Mesenteric fat pad (tissue), 1 donor: ENCODE data around the gene TINAG. TPM values are rescaled to one million over a fixed set of nuclear protein-coding genes. Genes with fewer than 3 reads are reported as not detected.

Experiments
- DNase-seq: peaks from one replicate; pipeline ENCODE4 v3.0.0-alpha.2; 2020; ENCODE audit warnings: low spot score
- long read RNA-seq: library from polyadenylated mRNA; unstranded; transcript quantifications from one replicate; pipeline ENCODE4 v2.0.0, GENCODE V29; 2020
- total RNA-seq: library from RNA; stranded (reverse); fragmentation: NEBNext Ultra II Directional; extraction: Animal tissue kit (Norgen Biotek cat#: 25700); gene quantifications from one replicate; pipeline ENCODE4 v1.2.1, GENCODE V29; 2021
- donor health status: DM: yes; HTN: yes; CAD: no.

Gene TINAG, protein sequence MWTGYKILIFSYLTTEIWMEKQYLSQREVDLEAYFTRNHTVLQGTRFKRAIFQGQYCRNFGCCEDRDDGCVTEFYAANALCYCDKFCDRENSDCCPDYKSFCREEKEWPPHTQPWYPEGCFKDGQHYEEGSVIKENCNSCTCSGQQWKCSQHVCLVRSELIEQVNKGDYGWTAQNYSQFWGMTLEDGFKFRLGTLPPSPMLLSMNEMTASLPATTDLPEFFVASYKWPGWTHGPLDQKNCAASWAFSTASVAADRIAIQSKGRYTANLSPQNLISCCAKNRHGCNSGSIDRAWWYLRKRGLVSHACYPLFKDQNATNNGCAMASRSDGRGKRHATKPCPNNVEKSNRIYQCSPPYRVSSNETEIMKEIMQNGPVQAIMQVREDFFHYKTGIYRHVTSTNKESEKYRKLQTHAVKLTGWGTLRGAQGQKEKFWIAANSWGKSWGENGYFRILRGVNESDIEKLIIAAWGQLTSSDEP
- total RNA-seq = not detected
- long read RNA-seq = 0 reads

DNA sequence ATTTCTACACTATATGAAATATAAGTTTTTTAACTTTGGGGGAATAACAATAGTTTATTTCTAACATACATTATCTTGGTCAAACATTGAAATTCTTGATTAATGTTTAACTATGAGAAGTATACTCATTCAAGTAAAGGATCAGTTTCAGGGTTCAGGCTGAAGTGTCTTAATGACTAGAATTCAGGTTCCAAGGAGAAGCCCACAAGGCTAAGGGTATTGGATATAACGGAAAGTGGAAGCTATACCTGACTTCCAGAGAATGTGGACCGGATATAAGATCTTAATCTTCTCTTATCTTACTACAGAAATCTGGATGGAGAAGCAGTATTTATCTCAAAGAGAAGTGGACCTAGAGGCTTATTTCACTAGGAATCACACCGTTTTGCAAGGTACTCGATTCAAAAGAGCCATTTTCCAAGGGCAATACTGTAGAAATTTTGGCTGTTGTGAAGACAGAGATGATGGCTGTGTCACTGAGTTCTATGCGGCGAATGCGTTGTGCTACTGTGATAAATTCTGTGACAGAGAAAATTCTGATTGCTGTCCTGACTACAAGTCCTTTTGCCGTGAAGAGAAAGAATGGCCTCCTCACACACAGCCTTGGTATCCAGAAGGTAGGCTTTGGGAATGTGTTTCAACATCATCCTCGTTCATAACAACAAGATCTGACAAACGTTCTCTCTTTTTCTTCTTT, at the start of gene TINAG:
TSS of gene TINAG (plus strand) at position 153 of the 697 bp plus-strand sequence. CDS start at position 263, 110 bp downstream.
- DNase-seq = no peak

DNA sequence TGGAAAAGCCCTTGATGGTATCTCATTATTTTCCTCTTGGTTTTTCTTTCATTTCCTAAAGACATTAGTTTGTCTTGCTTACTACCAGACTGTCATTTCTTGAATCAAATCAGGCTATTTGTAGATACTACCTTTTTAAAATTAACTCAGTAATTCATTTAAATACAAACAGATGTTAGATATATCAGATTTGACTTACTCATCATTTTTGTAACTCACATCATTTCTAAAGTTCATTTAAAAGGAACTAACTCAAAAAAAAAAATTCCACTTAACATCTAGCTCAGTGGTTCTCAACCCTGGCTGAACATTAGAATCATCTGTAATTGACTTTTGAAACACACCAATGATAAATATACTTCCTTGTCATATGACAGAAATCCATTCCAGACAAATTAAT, 48.2 kb upstream of the TINAG start:
- DNase-seq = no peak

DNA sequence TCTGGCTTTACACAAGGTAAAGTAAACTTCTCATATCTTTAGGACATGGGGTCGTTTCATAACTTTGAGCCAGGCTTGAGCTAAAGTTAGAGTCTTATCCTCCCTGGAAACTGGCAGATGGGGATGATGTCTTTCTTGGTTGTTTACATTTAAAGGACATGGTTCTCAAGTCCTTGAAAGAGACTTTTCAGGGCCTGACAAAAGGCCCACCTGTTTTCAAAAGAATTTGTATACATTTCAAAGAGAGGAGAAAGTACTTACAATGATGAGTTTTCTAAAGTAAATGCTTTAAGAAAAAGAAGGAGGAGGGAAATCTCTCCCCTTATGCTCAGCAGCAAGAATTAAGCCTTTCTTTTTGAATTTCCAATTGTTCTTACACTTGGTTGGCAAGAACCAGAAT, 45.7 kb upstream of the TINAG start:
- DNase-seq = no peak

DNA sequence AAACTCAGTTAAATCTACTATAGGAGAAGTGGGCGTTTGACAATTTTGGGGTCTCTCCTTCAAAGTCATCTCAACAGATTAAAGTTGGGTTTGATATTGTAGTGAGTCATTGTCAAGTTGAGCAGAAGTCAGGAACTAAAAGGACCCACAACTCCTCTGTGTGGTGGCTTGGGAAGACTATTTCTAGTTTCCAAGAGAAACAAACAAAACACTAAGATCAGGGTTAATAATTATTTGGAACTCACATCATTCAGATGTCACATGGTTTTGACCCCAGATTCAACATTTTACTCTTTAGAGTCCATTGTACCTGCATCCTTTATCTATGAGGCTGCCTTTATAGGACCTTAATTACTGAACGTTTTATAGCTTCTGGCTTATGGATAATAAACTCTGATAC, 45.3 kb upstream of the TINAG start:
- DNase-seq = no peak

DNA sequence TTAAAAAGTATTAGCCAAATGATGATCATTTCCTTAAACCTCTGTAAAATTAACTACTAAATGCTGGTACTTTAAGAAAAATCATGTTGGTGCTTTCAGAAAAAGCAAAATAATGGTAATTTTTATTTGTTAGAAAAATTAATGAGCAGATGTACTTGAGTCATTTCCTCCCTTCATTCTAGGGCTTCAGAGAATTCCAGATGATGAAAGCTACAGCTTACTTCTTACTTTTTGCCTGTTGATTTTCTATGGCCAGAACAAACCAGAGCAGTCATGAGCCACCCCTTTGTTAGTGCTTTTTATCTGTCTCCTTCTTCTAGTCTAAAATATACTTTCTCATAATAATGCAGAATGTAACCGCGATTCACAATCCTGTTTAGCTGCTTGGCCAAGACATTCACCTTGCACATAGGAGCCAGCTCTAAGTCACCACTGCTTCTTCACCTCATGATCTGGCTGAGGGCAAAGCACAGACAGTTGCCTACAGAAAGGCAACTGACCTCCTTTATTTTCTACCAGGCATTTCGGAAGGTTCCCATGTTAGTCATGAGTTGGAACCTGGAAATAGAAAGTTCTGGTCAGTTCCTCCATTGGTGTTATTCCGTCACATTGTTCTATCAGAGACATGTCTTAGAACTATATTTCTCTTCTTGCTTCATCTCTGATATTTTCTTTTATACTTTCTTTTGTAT, 43.5 kb upstream of the TINAG start:
- no peak for DNase-seq

DNA sequence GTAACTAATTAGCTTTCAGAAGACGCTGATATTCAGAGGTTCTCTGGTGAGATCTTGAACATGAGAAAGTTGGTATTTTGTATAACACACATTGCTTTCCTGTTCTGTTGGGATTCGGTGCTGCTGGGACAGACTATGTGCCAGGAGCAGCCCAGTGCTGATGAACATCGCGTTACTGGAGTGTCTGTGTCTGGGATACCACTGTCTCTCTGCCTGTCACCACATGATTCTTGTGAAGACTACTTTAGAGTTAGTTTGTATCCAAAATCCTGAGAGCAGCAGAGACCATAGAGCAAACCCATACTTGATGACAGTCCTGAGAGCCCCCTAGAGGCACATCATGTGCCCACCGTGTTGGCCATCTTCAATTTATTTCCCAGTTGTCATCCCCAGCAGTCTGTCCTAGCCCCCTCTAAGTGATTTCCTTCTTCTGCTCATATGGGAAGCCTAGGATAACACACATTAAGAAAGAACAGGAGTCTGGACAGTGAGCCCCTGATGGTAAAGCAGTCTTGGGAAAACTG, 41.8 kb upstream of the TINAG start:
- DNase-seq = no peak

DNA sequence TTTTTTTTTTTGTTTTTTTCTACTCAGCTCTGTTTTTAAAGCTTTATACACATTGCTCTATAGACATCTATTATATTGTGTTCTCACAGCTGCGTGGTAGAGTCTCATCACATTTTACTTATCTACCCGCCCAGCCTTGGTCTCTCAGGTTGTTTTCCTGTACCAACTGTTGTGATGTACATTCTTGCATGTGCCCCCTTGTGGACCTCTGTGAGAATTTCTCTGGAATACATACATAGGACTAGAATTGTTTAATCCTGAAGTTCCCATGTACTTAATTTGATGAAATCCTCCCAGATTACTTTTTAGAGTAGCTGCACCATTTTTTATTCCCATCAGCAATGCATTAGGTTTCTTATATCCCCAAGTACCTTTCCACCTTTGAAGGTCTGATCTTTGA, 40.4 kb upstream of the TINAG start:
- no peak for DNase-seq

DNA sequence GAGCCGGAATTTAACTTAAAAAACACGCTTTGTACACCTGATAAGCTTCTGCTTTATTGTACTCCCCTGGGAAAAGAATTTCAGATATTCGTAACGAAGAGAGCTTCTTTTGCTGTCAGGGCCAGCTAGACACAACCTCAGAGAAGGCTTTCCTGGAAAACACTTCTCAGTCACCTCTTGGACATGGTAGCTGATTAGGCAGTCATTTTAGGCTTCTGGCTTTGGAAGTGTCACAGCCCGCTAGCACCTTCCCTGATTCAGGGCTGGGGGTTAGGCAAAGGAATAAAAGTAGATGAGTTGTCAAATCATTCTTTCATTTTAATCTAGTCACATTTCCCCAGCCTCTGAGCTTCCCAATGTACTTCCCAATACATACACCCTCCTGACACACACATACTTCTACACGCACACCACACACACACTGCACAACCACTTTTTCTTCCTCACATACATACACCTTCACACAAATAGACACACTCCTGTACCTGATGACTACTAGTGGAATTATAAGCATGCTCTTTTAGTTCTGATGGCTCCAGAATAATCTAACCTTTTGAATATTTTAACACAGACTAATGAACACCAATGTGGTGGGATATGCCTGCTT, 34.9 kb upstream of the TINAG start:
- no peak for DNase-seq

DNA sequence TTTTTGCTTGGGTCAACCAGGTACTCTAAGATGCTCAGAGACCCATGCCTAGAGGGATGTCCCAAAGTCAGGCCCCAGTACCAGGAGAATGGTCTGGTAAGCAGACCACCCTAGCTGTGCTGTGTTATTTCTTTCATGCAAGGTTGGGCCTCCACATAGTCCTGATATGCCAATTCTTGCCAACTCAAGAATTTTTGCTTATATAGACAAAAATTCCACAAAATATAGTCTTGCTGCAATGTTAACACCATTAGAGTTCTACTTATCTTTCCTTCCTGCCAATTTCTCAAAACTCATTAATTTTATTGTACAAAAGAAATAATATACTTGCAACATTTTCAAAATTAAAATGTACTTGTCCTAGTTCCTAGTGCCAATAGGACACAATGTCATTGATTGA, 33.9 kb upstream of the TINAG start:
- DNase-seq = no peak

DNA sequence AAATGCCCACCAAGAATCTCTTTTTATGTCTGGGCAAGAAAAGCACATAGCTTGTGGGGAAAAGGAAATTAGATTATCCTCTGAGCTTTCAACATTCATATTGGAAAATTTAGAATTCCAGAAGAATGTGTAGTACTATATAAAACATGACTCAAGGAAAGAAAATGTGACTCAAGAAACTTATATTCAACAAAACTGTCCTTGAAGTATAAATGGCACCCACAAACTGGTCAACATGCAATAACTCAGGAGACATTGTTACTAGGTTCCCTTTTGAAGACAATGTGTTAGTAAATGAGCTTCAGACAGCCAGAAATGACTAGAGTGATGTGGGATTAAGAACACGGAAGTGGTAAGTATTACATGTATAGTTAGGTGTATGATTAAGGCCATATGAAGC, 26.1 kb upstream of the TINAG start:
- no peak for DNase-seq

DNA sequence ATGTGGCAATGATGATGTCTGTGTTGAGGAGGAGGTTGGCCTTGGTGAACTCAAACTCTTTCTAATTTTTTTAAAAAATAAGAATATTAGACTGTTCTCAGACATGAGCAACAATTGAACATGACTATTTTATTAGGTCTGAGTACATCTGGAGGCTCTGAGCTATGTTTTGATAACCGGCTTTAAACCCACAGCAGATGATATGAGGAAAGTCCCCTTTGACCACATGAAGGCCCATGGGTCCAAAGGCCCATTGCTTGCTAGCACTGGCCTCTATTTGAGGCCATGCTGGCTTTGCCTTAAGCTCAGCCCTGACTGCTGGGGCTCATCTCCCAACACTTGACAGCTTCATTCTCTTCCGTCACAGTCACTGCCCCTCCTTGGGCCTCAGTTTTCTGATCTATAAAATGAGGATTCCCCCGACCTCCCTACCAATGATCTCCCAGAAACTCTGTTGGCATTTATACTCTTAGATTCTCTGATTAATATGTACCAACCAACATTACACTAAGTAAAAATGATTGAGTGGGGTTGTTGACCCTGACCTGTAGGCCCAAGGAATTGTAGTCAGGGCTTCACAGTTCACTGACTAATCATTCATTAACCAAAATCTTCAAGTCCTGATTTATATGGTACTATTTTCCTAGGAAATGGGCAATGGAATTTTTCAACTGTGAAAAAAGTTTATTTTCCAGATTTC, 23.9 kb upstream of the TINAG start:
- DNase-seq = no peak

DNA sequence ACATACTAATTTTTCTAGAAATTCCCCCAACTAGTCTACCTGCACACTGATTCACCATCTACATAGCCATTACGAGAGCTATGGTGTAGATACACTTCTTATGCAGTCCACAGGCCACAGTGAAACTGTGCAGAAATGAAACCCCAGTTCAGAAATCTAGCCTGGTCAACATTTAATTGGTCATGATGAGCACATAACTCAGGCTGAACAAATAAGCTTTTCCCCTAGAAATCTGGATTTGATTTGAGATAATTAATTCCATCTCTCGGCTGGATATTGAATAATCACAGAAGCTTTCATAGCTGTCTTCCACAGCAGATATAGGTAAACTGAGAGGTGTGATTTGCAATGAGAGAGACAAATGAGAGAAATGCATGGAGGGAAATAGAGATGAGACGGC, 22.6 kb upstream of the TINAG start:
- DNase-seq = no peak

DNA sequence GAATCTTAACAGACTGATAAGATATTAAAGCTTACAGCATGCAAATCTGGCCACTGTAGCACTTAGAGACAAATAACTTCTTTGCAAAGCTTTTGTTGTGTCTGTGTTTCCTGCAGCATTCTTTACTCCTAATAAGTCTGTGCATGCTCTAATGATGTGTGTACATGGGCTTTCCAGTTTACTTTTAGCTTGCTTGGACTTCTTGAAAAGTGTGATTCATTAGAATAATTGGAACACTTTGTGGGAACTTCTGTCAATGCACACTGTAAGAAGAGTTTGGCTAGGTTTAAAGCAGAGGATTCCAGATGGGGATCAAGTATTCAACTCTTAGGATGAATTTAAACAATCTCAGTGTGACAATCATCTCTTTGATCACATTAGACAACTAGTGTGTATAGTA, 22.1 kb upstream of the TINAG start:
- no peak for DNase-seq

DNA sequence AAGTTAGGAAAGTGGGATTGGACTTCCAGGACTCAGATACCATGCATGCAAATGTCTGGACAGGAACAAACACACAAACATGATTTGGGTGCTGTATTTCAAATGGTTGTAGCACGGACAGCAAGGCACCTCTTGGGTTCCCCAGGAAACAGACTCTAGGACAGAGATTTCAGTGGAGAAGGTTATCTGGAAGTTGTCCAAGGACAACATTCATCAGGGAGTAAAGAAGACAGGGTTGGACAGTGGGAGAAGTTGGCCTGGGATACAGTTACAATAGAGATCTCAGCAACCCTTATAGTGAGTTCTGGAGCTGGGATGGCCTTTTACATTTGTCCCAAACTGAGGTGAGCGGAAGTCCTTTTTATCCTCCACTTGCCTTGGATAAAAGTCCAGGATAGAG, 19.8 kb upstream of the TINAG start:
- DNase-seq = no peak

DNA sequence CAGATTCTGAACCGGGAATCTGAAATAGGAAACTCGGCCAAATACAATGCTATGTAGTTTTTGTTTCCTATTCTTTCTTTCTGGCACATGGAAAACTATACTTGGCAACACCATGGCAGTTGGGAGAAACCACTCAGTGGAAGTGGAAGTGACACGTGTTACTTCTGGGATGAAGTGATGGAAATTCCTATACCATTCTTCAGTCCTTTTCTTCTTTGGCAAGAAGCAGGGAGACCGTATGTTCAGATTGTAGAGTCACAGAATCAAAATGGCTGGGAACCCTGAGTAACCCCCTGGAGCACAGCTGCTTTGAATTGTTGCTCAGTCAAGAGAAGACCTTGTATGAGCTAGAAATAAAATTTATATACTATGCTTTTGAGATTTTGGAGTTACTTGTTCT, 18.8 kb upstream of the TINAG start:
- DNase-seq = no peak

DNA sequence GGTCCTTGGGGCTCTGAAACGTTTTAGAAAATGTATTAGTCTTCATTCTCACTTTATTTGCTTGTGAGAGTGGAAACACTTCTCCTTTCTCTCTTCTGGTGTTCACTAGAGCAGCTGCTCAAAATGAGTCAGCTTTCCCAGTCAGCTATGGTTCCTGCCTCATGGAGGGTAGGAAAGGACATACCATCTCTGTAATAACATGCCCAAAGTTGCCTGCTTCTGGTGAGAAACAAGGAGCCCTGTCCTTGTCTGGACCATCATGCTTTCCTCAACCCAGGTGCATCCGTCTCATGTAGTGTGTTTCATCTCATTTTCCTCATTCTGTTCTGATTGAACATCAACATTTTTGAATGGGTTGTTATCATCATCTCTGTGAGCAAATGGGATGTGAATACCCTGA, 17.1 kb upstream of the TINAG start:
- DNase-seq = no peak

DNA sequence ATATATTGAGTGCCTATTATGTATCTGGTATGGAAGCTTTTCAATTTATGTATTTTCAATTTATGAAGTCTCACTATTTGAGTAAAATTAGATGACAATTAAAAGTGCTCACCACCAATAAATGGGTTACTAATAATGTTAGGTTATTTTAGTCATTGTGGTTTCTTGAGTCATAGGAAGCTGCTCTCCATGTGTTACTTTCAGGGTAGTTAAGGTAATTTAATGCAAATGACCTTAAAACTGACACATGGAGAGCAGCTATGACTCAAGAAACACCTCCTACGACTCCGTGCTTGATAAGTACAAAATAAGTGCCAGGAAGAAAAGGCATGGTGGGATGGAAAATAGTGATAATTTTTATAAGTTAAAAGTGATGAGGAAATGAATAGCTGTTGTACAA, 16.5 kb upstream of the TINAG start:
- DNase-seq = no peak

DNA sequence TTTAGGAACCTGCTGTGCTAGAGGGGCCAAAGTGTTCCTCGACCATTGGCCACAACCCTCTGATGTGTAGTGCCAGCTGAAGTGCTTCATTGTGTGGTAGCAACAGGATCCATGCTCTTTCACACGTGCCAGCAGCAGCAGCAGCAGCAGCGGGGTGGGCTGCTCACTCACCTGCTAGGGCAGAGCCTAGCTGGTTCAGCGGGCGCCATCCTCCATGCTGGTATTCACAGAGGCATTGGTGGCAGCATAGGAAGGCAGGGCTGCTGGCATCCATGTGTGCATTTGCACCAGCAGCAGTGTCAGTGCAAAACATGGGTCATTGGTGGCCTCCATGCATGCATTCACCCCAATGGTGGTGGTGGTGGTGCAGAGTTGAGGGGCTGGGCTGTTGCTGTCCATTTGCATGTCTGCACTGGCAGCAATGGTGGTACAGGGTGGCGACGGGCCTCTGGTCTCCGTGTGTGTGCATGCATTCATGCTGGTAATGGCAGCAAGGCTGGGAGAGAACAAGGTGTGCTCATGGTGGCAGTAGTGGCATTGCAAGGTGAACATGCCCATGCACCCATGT, 13.2 kb upstream of the TINAG start:
- no peak for DNase-seq

DNA sequence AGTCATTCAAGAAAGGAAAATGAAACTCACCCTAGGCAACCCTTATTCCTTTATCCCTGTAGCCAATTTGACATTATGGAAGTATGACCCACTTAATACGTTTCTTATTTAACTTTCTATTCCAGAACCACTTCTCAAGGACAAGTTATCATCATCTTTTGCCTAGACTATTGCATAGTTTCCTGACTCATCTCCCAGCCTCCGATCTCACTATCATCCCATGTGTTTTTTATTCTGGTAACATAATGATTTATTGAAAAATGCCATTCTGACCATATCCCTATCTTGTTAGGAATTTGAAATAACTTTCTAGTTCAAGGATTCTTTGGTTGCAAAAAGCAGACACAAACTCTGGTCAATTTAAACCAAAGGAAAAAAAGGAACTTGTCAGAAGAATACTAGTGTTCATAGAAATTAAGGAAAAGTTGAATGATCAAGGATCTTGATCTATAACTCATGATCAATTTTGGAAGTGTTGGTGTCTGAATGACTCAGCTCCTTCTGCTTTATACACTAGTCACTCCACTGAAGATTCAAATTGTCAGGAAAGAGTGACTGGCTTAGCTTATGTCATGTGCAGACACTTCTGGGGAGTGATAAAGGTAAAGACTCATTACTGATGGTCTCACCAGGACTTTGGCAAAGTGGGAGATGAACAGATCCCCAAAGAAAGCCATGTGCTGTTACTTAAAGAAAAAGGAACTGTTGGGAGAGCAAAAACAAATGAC, 8.5 kb upstream of the TINAG start:
- no peak for DNase-seq

DNA sequence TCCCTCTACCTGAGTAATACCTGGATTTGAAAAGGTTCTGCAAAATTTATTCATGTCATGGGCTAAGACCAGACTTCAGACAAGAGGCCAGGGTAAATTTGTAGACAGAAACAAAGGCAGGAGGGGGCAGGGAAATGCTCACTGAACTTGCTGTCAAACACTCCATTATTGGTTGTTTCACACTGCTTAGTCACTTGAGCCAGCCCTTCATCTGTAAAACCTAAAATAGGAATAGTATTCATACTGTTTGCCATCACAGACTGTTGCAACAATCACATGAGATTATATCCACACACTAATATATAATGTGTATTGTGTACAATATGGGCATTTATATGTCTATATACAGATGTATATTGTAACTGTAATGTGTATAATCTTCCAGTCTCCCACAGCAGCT, 6.5 kb upstream of the TINAG start:
- DNase-seq = no peak
